22Rv1 (cell line): ENCODE data around the gene SCG3.
"Not testable (repeated sequence)": the region's sequence is repeated elsewhere in the genome, so short reads cannot be mapped to it uniquely, and the experiment has no call there.

Experiments used
- H3K27ac ChIP-seq: fragments of 450-650 bp; 2 replicates; pipeline ENCODE4 v1.5.1; 2017
- ZFX ChIP-seq: fragments of 450-650 bp; IDR thresholded peaks from 2 replicates; pipeline ENCODE4 v1.6.1; 2017; ENCODE audit warnings: antibody characterized with exemption, borderline replicate concordance
- TF ChIP-seq, protein P1 (sequence below): fragments of 450-650 bp; IDR thresholded peaks from 2 replicates; pipeline ENCODE4 v1.5.1; 2017; ENCODE audit warnings: mild to moderate bottlenecking

The SCG3 gene

DNA sequence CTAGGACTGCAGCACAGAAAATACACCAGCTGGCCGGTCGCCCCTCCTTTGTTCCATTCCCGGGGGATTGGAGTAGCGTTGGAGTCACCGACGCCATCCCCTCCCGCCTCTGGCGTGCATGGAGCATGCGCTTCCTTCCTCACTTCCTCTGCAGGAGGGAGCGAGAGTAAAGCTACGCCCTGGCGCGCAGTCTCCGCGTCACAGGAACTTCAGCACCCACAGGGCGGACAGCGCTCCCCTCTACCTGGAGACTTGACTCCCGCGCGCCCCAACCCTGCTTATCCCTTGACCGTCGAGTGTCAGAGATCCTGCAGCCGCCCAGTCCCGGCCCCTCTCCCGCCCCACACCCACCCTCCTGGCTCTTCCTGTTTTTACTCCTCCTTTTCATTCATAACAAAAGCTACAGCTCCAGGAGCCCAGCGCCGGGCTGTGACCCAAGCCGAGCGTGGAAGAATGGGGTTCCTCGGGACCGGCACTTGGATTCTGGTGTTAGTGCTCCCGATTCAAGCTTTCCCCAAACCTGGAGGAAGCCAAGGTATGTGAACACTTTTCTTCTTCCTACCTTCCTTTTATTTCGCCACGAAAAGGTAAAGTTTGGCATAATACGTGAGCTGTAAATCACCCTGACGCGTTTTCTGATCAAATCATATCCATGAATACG is at the start of gene SCG3:
TSS of gene SCG3 (plus strand) at position 201 of the 661 bp plus-strand sequence. CDS start at position 454, 253 bp downstream.
- peak within 1 kb of the TSS; percentile 57 for H3K27ac ChIP-seq
- TF ChIP-seq ZFX: no peak
- TF ChIP-seq, protein P1, sequence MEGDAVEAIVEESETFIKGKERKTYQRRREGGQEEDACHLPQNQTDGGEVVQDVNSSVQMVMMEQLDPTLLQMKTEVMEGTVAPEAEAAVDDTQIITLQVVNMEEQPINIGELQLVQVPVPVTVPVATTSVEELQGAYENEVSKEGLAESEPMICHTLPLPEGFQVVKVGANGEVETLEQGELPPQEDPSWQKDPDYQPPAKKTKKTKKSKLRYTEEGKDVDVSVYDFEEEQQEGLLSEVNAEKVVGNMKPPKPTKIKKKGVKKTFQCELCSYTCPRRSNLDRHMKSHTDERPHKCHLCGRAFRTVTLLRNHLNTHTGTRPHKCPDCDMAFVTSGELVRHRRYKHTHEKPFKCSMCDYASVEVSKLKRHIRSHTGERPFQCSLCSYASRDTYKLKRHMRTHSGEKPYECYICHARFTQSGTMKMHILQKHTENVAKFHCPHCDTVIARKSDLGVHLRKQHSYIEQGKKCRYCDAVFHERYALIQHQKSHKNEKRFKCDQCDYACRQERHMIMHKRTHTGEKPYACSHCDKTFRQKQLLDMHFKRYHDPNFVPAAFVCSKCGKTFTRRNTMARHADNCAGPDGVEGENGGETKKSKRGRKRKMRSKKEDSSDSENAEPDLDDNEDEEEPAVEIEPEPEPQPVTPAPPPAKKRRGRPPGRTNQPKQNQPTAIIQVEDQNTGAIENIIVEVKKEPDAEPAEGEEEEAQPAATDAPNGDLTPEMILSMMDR: no peak

DNA sequence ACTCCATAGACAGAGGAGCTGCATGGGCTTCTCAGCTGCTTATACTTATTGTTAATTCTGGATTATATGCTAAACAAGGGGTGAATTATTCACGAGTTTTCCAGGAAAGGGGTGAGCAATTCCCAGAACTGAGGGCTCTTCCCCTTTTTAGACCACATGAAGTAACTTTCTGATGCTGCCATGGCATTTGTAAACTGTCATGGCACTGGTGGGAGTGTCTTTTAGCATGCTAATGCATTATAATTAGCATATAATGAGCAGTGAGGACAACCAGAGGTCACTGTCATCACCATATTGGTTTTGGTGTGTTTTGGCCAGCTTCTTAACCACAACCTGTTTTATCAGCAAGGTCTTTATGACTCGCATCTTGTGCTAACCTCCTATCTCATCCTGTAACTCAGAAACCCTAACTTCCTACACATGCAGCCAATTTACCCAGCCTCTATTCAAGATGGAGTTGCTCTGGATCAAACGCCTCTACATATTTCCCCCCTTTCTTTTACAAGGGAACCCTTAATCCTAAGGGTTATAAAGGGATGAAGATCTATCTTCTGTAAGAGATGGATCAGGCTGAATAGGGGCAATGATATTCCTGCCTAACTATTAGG is 46.6 kb upstream of the SCG3 start:
- no peak overlapping the region for H3K27ac ChIP-seq
- TF ChIP-seq ZFX: no peak
- TF ChIP-seq, protein P1: no peak

DNA sequence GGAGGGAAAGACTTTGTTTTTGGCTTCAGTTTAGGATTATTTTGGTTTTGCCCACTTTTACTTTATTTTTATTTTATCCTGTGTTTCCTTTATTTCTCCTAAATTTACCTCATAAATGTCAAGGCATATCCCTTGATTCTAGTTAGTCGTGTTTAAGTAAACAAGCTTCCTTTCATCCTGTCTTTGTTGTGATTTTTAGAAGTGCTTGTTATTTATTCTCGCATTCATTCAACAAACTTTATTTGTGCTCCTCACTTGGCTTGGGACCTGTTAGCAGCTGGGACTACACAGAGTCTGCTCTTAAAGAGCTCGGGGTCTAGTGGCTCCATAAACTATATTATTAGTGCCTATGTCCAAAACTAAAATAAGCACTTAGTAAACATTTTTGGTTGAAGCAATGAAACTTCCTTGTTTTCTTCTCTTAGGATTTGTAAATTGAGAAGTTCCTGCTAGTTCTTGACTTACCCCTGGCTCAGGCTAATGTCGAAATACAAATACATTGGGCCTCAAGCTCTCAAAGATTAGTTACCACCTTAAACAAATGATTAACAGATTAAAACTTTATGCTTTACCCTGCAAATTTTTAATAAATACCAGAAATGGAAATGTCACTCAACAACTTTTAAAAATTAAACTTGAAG is 39.7 kb upstream of the SCG3 start:
- no peak overlapping the region for H3K27ac ChIP-seq
- TF ChIP-seq ZFX: no peak
- TF ChIP-seq, protein P1: no peak

DNA sequence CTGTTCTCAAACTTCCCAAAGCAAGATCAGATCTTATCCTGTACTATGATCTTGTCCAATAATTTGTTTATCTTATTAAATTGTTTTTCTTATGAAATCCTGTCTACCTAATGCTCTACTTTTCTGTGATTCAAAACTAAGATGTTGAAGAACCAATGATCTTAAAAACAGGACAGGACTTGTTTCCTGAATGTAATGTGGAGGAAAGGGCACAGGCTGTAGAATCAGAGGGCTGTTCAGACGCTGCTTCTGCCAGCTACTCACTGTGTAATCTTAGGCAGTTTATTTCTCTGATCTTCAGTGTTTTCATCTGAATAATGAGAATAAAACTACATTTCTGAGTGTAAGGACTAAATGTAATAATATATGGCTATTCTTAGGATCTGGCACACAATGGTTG is 38.6 kb upstream of the SCG3 start:
- TF ChIP-seq, protein P1: no peak
- no peak for TF ChIP-seq ZFX
- no peak overlapping the region for H3K27ac ChIP-seq

DNA sequence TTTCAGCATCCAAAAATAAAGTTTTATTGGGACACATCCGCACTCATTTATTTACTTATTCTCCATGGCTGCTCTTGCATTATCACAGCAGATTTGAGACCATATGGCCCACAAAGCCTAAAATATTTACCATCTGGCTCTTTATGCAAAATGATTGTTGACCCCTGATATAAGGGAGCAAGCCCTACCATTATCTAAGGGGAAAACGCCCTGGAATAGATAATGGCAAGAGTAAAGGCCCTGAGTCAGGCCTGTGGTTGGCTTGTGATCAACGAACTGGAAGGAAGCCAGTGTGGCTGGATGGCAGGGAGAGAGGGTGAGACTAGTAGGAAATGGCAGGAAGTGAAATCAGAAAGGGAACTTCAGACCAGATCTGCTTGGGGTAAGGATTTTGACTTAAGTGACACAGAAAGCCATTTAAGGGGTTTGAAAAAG is 34.2 kb upstream of the SCG3 start:
- no peak for TF ChIP-seq ZFX
- TF ChIP-seq, protein P1: no peak

DNA sequence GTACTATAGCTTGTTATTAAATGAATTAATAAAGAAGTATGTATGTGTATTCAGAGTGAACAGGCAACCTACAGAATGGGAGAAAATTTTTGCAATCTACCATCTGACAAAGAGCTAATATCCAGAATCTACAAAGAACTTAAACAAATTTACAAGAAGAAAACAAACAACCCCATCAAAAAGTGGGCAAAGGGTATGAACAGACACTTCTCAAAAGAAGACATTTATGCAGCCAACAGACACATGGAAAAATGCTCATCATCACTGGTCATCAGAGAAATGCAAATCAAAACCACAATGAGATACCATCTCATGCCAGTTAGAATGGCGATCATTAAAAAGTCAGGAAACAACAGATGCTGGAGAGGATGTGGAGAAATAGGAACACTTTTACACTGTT is 33.2 kb upstream of the SCG3 start:
- H3K27ac ChIP-seq: not testable (repeated sequence)

More for the DNA sequence above, 34.2 kb upstream of the SCG3 start:
- H3K27ac ChIP-seq: no peak overlapping the region

DNA sequence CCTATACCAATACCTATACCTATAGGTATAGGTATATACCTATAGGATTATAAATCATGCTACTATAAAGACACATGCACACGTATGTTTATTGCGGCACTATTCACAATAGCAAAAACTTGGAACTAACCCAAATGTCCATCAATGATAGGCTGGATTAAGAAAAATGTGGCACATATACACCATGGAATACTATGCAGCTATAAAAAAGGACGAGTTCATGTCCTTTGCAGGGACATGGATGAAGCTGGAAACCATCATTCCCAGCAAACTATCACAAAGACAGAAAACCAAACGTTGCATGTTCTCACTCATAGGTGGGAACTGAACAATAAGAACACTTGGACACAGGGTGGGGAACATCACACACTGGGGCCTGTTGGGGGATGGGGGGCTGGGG is 32.7 kb upstream of the SCG3 start:
- H3K27ac ChIP-seq: not testable (repeated sequence)
